ENCODE measurements around the gene AIRE. TPM values are rescaled to one million over a fixed set of nuclear protein-coding genes. Genes with fewer than 3 reads are reported as not detected.

The AIRE gene
- total RNA-seq, 4 donors from 2014 or later, result 0.30 TPM; not detected in 3

GRCh38 chr21:44291078-44291935 is 5.6 kb downstream of the AIRE start:
- WGBS, 2 donors, result 79% methylated on average over 26 of the region's 33 CpGs
- H3K27me3 ChIP-seq, result peaks cover 0 to 17% of the 10 kb centered on the region in 2 donors
- TF ChIP-seq POLR2A (IDR thresholded peaks at IDR 0.05) (no peak), EP300 (IDR thresholded peaks at IDR 0.05) (no peak), CTCF (IDR thresholded peaks at IDR 0.05) (no peak)
- peaks cover 0 to 11% (median 10%) of the 10 kb centered on the region in 4 donors for H3K4me1 ChIP-seq
- no peaks in the 10 kb centered on the region for H3K9me3 ChIP-seq
- no peak overlapping the region for H3K4me3 ChIP-seq
- no peaks in the 10 kb centered on the region for H3K36me3 ChIP-seq
- H3K27ac ChIP-seq, result no peak overlapping the region
- no peak for DNase-seq (ENCODE audit: low spot score in 2 of 2)

GRCh38 chr21:44291936-44292811 is 6.5 kb downstream of the AIRE start:
- 61 to 62% methylated on average over 17 to 21 of the region's 25 CpGs for WGBS, 2 donors
- Histone ChIP-seq H3K4me1 (peaks cover 0 to 13% (median 10%) of the 10 kb centered on the region in 4 donors), H3K36me3 (no peaks in the 10 kb centered on the region), H3K27ac (no peak overlapping the region), H3K27me3 (peaks cover 0 to 8% of the 10 kb centered on the region in 2 donors), H3K4me3 (no peak overlapping the region), H3K9me3 (no peaks in the 10 kb centered on the region)
- DNase-seq (ENCODE audit: low spot score in 2 of 2), result no peak
- no peak for TF ChIP-seq EP300 (IDR thresholded peaks at IDR 0.05)
- TF ChIP-seq CTCF (IDR thresholded peaks at IDR 0.05), result no peak
- no peak for TF ChIP-seq POLR2A (IDR thresholded peaks at IDR 0.05)

GRCh38 chr21:44292812-44293195 is 7.1 kb downstream of the AIRE start:
- Histone ChIP-seq H3K4me3 (no peak overlapping the region), H3K4me1 (peaks cover 0 to 19% (median 13%) of the 10 kb centered on the region in 4 donors), H3K9me3 (no peaks in the 10 kb centered on the region), H3K27ac (no peak overlapping the region), H3K27me3 (peaks cover 0 to 2% of the 10 kb centered on the region in 2 donors), H3K36me3 (no peaks in the 10 kb centered on the region)
- no peak for DNase-seq (ENCODE audit: low spot score in 2 of 2)
- WGBS, 2 donors, result 73 to 89% methylated on average over 11 to 14 of the region's 15 CpGs
- no peak for TF ChIP-seq EP300 (IDR thresholded peaks at IDR 0.05)
- no peak for TF ChIP-seq CTCF (IDR thresholded peaks at IDR 0.05)
- no peak for TF ChIP-seq POLR2A (IDR thresholded peaks at IDR 0.05)

GRCh38 chr21:44293551-44294231 is 8.0 kb downstream of the AIRE start:
- H3K27me3 ChIP-seq, result no peaks in the 10 kb centered on the region
- no peak overlapping the region for H3K27ac ChIP-seq
- no peak for DNase-seq (ENCODE audit: low spot score in 2 of 2)
- TF ChIP-seq EP300 (IDR thresholded peaks at IDR 0.05) (no peak), POLR2A (IDR thresholded peaks at IDR 0.05) (no peak), CTCF (IDR thresholded peaks at IDR 0.05) (no peak)
- 89 to 91% methylated on average over 32 to 33 of the region's 33 CpGs for WGBS, 2 donors
- no peak overlapping the region for H3K4me3 ChIP-seq
- no peaks in the 10 kb centered on the region for H3K9me3 ChIP-seq
- no peaks in the 10 kb centered on the region for H3K36me3 ChIP-seq
- H3K4me1 ChIP-seq, result peaks cover 0 to 26% (median 15%) of the 10 kb centered on the region in 4 donors

Data from tibial nerve (tissue), 4 donors.